GM23338 (cell line): Measurements from ENCODE around the gene DHPS.

Experiments
- EZH2 ChIP-seq: fragments of 200-600 bp; sonication (generic); IDR thresholded peaks from one replicate; pipeline ENCODE4 v1.8.0; 2017; ENCODE audit warnings: antibody characterized with exemption, mild to moderate bottlenecking, low read depth; ENCODE audit not compliant: unreplicated experiment
- EZH2phosphoT487 ChIP-seq: fragments of 200-600 bp; sonication (generic); IDR thresholded peaks from one replicate; pipeline ENCODE4 v1.8.1; 2018; ENCODE audit warnings: antibody characterized with exemption; ENCODE audit not compliant: unreplicated experiment
- POLR2AphosphoS5 ChIP-seq: IDR thresholded peaks from 2 replicates; pipeline ENCODE4 v1.6.1; 2016; ENCODE audit warnings: antibody characterized with exemption, low read depth
- REST ChIP-seq: IDR thresholded peaks from one replicate; pipeline ENCODE4 v1.6.1; 2018; ENCODE audit warnings: antibody characterized with exemption; ENCODE audit not compliant: unreplicated experiment
- ZNF114 ChIP-seq: fragments of 250-450 bp; sonication (Bioruptor Pico); IDR thresholded peaks from 2 replicates; pipeline ENCODE4 v1.5.0; 2020; ENCODE audit warnings: mild to moderate bottlenecking, moderate library complexity
- TF ChIP-seq, protein P1 (sequence below), 2 experiments: fragments of 200-600 bp in 1 of 2; sonication (generic) in 1 of 2; conservative IDR thresholded peaks; 2 replicates each; pipeline versions ENCODE4 v1.5.1 to v1.6.1; 2016 to 2017; ENCODE audit warnings: antibody characterized with exemption in 2 of 2, low read depth in 2 of 2, mild to moderate bottlenecking in 2 of 2, moderate library complexity in 1 of 2

GRCh38 chr19:12695514-12695913 is 13.8 kb upstream of the DHPS start:
- TF ChIP-seq, protein P1, sequence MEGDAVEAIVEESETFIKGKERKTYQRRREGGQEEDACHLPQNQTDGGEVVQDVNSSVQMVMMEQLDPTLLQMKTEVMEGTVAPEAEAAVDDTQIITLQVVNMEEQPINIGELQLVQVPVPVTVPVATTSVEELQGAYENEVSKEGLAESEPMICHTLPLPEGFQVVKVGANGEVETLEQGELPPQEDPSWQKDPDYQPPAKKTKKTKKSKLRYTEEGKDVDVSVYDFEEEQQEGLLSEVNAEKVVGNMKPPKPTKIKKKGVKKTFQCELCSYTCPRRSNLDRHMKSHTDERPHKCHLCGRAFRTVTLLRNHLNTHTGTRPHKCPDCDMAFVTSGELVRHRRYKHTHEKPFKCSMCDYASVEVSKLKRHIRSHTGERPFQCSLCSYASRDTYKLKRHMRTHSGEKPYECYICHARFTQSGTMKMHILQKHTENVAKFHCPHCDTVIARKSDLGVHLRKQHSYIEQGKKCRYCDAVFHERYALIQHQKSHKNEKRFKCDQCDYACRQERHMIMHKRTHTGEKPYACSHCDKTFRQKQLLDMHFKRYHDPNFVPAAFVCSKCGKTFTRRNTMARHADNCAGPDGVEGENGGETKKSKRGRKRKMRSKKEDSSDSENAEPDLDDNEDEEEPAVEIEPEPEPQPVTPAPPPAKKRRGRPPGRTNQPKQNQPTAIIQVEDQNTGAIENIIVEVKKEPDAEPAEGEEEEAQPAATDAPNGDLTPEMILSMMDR (conservative IDR thresholded peaks at IDR 0.05; ENCODE audit: low read depth in 2 of 2): no peak
- TF ChIP-seq EZH2 (no peak), POLR2AphosphoS5 (no peak), REST (no peak), EZH2phosphoT487 (no peak), ZNF114 (CRISPR knock-in tag) (no peak)
